Measurements from ENCODE around the gene CELSR3.
A peak's percentile ranks its signal among the peaks of the same experiment; 100 is the strongest.

CELSR3 gene

GRCh38 chr3:48660800-48661400, 1.8 kb downstream of the CELSR3 start:
- DNase-seq: no peak

GRCh38 chr3:48656841-48657281, 5.8 kb downstream of the CELSR3 start:
- DNase-seq: peak; percentile 48

- DNase-seq: peak; percentile 91
These were observed 6.4 kb downstream of the CELSR3 start for GRCh38 chr3:48656061-48656840.

- peak; percentile 76 for DNase-seq
These were observed 7.1 kb downstream of the CELSR3 start for GRCh38 chr3:48655606-48656005.

GRCh38 chr3:48655063-48655462, 7.6 kb downstream of the CELSR3 start:
- DNase-seq: no peak

GRCh38 chr3:48652923-48653715, 9.6 kb downstream of the CELSR3 start:
- no peak for DNase-seq

GRCh38 chr3:48651771-48652170, 10.9 kb downstream of the CELSR3 start:
- no peak for DNase-seq

GRCh38 chr3:48650723-48651122, 12.0 kb downstream of the CELSR3 start:
- DNase-seq: no peak

- DNase-seq: no peak
These were observed 14.4 kb downstream of the CELSR3 start for GRCh38 chr3:48648188-48648850.

- no peak for DNase-seq
These were observed 15.0 kb downstream of the CELSR3 start for GRCh38 chr3:48647714-48648113.

GRCh38 chr3:48644898-48645760, 17.6 kb downstream of the CELSR3 start:
- DNase-seq: no peak

GRCh38 chr3:48642605-48643004, 20.1 kb downstream of the CELSR3 start:
- no peak for DNase-seq

- no peak for DNase-seq
These were observed 21.3 kb downstream of the CELSR3 start for GRCh38 chr3:48641396-48641795.

- DNase-seq: no peak
These were observed 22.6 kb downstream of the CELSR3 start for GRCh38 chr3:48639944-48640606.

- no peak for DNase-seq
These were observed 25.4 kb downstream of the CELSR3 start for GRCh38 chr3:48637305-48637704.

- no peak for DNase-seq
These were observed 26.5 kb downstream of the CELSR3 start for GRCh38 chr3:48636149-48636655.

- DNase-seq: peak; percentile 97
These were observed 27.3 kb downstream of the CELSR3 start, which contains the start of gene SLC26A6 for GRCh38 chr3:48635222-48636021. TSS of gene SLC26A6 (minus strand) at chr3:48635461. CDS start at chr3:48635393, 68 bp downstream.

- DNase-seq: peak; percentile 72
These were observed 27.9 kb downstream of the CELSR3 start for GRCh38 chr3:48634661-48635221.

- DNase-seq: no peak
These were observed 28.9 kb downstream of the CELSR3 start for GRCh38 chr3:48633743-48634142.

- DNase-seq: no peak
These were observed 29.4 kb downstream of the CELSR3 start for GRCh38 chr3:48633256-48633655.
